ENCODE results near the gene NGEF. TPM values are rescaled to one million over a fixed set of nuclear protein-coding genes. Genes with fewer than 3 reads are reported as not detected.

Gene NGEF
- total and polyA plus RNA-seq, 8 donors: 0.26 to 3.6 (median 1.4) TPM

GRCh38 chr2:232950751-232951150 lies 62.3 kb downstream of the NGEF start:
- peak in 2 of 4 donors; percentile 46 to 69 for DNase-seq

GRCh38 chr2:232949016-232949415 lies 64.0 kb downstream of the NGEF start:
- DNase-seq: no peak
- no peak for TF ChIP-seq CTCF (IDR thresholded peaks at IDR 0.05)
- H3K36me3 ChIP-seq: no peaks in the 10 kb centered on the region
- H3K4me3 ChIP-seq: no peak overlapping the region
- no peak overlapping the region for H3K27ac ChIP-seq
- intact Hi-C loops (cut with DNase I): no loop called here
- H3K27me3 ChIP-seq: peaks cover 0 to 5% of the 10 kb centered on the region in 2 donors
- ATAC-seq: no peak
- H3K9me3 ChIP-seq: no peaks in the 10 kb centered on the region
- H3K4me1 ChIP-seq: no peaks in the 10 kb centered on the region

More at GRCh38 chr2:232950751-232951150, 62.3 kb downstream of the NGEF start:
- H3K36me3 ChIP-seq: no peaks in the 10 kb centered on the region
- no peak for TF ChIP-seq CTCF (IDR thresholded peaks at IDR 0.05)
- H3K4me3 ChIP-seq: no peak overlapping the region
- H3K9me3 ChIP-seq: no peaks in the 10 kb centered on the region
- intact Hi-C loops (cut with DNase I): no loop called here
- peaks cover 0 to 5% of the 10 kb centered on the region in 2 donors for H3K27me3 ChIP-seq
- ATAC-seq: no peak
- no peak overlapping the region for H3K27ac ChIP-seq
- H3K4me1 ChIP-seq: no peaks in the 10 kb centered on the region

GRCh38 chr2:232942831-232943230 lies 70.2 kb downstream of the NGEF start:
- Histone ChIP-seq H3K4me1 (no peaks in the 10 kb centered on the region), H3K9me3 (peaks cover 0 to 10% of the 10 kb centered on the region in 2 donors), H3K27me3 (no peaks in the 10 kb centered on the region), H3K36me3 (no peaks in the 10 kb centered on the region), H3K27ac (no peak overlapping the region), H3K4me3 (no peak overlapping the region)
- intact Hi-C loops (cut with DNase I): no loop called here
- no peak for TF ChIP-seq CTCF (IDR thresholded peaks at IDR 0.05)
- DNase-seq: no peak
- no peak for ATAC-seq

- Histone ChIP-seq H3K27ac (no peak overlapping the region), H3K4me3 (no peak overlapping the region), H3K9me3 (peaks cover 0 to 10% of the 10 kb centered on the region in 2 donors), H3K36me3 (no peaks in the 10 kb centered on the region), H3K4me1 (no peaks in the 10 kb centered on the region), H3K27me3 (peaks cover 0 to 1% of the 10 kb centered on the region in 2 donors)
- DNase-seq (no peak), ATAC-seq (no peak)
- no peak for TF ChIP-seq CTCF (IDR thresholded peaks at IDR 0.05)
- intact Hi-C loops (cut with DNase I): no loop called here
Measured at GRCh38 chr2:232941912-232942594, 71.0 kb downstream of the NGEF start.

GRCh38 chr2:232941400-232941799 lies 71.7 kb downstream of the NGEF start:
- no peak overlapping the region for H3K4me3 ChIP-seq
- intact Hi-C loops (cut with DNase I): no loop called here
- H3K27ac ChIP-seq: no peak overlapping the region
- DNase-seq (no peak), ATAC-seq (no peak)
- H3K9me3 ChIP-seq: peaks cover 0 to 10% of the 10 kb centered on the region in 2 donors
- H3K36me3 ChIP-seq: no peaks in the 10 kb centered on the region
- no peaks in the 10 kb centered on the region for H3K4me1 ChIP-seq
- H3K27me3 ChIP-seq: peaks cover 0 to 4% of the 10 kb centered on the region in 2 donors
- TF ChIP-seq CTCF (IDR thresholded peaks at IDR 0.05): no peak

Data from left lung (tissue), 10 donors.